Stimulated activated CD4-positive, alpha-beta T cell treated with anti-CD3 and anti-CD28 coated beads, Interleukin-12 subunit alpha, Interleukin-12 subunit beta, amount 100 ng/mL, for 24 hours (primary cell): Measurements from ENCODE around the gene POLR2M.

Source experiments
- DNase-seq, 2 experiments: peaks; one replicate each; pipeline ENCODE4 v3.0.0-alpha.2; 2020; ENCODE audit warnings: low read depth in 2 of 2

Gene POLR2M

GRCh38 chr15:57692709-57693108 is 13.8 kb upstream of the POLR2M start:
- no peak for DNase-seq

GRCh38 chr15:57694279-57694678 is 12.2 kb upstream of the POLR2M start:
- no peak for DNase-seq

GRCh38 chr15:57696146-57696545 is 10.4 kb upstream of the POLR2M start:
- DNase-seq, result no peak

GRCh38 chr15:57697588-57697987 is 8.9 kb upstream of the POLR2M start:
- DNase-seq, result no peak

- DNase-seq, result no peak
Measured at GRCh38 chr15:57698243-57698642, 8.3 kb upstream of the POLR2M start.

GRCh38 chr15:57698991-57699390 is 7.5 kb upstream of the POLR2M start:
- no peak for DNase-seq

- no peak for DNase-seq
Measured at GRCh38 chr15:57703387-57703786, 3.1 kb upstream of the POLR2M start.

GRCh38 chr15:57704441-57704840 is 2.1 kb upstream of the POLR2M start:
- DNase-seq, result no peak

GRCh38 chr15:57705746-57706404 is 639 bp upstream of the POLR2M start:
- DNase-seq, result no peak

GRCh38 chr15:57708047-57708446 is 1.5 kb downstream of the POLR2M start:
- no peak for DNase-seq

- DNase-seq, result no peak
Measured at GRCh38 chr15:57718309-57718708, 11.8 kb downstream of the POLR2M start.

- DNase-seq, result no peak
Measured at GRCh38 chr15:57720867-57721266, 14.4 kb downstream of the POLR2M start.

GRCh38 chr15:57726411-57726810 is 19.9 kb downstream of the POLR2M start:
- DNase-seq, result no peak

GRCh38 chr15:57727031-57727430 is 20.5 kb downstream of the POLR2M start:
- no peak for DNase-seq

- DNase-seq, result no peak
Measured at GRCh38 chr15:57728436-57728835, 21.9 kb downstream of the POLR2M start.

GRCh38 chr15:57730876-57731275 is 24.4 kb downstream of the POLR2M start:
- no peak for DNase-seq

- DNase-seq, result no peak
Measured at GRCh38 chr15:57731530-57732103, 25.1 kb downstream of the POLR2M start.

GRCh38 chr15:57732526-57733331 is 26.2 kb downstream of the POLR2M start:
- DNase-seq, result peak in 1 of 2 experiments; percentile 51

- no peak for DNase-seq
Measured at GRCh38 chr15:57734860-57735259, 28.3 kb downstream of the POLR2M start.

GRCh38 chr15:57735431-57735830 is 28.9 kb downstream of the POLR2M start:
- no peak for DNase-seq

GRCh38 chr15:57735891-57736290 is 29.4 kb downstream of the POLR2M start:
- no peak for DNase-seq

GRCh38 chr15:57736591-57736990 is 30.1 kb downstream of the POLR2M start:
- no peak for DNase-seq

- no peak for DNase-seq
Measured at GRCh38 chr15:57738734-57739237, 32.3 kb downstream of the POLR2M start.
